DND-41 (cell line): ENCODE measurements around the gene FAM53A.

Experiments
- ATAC-seq: fragments of 200-7000 bp; cut with Tn5 transposase; 3 replicates; pipeline ENCODE4 v1.9.1; 2021; ENCODE audit warnings: low read depth; ENCODE audit not compliant: insufficient read depth
- DNase-seq: peaks from one replicate; pipeline ENCODE4 v3.0.0-alpha.2; 2020
- H2AFZ ChIP-seq: 2 replicates; pipeline ENCODE4 v1.6.0; 2012; ENCODE audit warnings: low read depth, low read length
- H3K27ac ChIP-seq: 2 replicates; pipeline ENCODE4 v1.5.1; 2012; ENCODE audit warnings: low read length, inconsistent platforms
- H3K27me3 ChIP-seq: fragments of 200-600 bp; sonication (generic); 2 replicates; pipeline ENCODE4 v1.6.0; 2012; ENCODE audit warnings: low read length, mild to moderate bottlenecking, inconsistent platforms; ENCODE audit not compliant: insufficient read depth, poor library complexity
- H3K36me3 ChIP-seq: 2 replicates; pipeline ENCODE4 v1.5.1; 2012; ENCODE audit warnings: low read length, inconsistent platforms; ENCODE audit not compliant: insufficient read depth
- H3K4me1 ChIP-seq: 2 replicates; pipeline ENCODE4 v1.5.1; 2012; ENCODE audit warnings: mild to moderate bottlenecking, low read length; ENCODE audit not compliant: insufficient read depth
- H3K4me2 ChIP-seq: 2 replicates; pipeline ENCODE4 v1.6.0; 2012; ENCODE audit warnings: mild to moderate bottlenecking, moderate library complexity, low read length, inconsistent platforms; ENCODE audit not compliant: insufficient read depth
- H3K4me3 ChIP-seq, 2 experiments: fragments of 200-600 bp in 1 of 2; shearing (Covaris generic) in 1 of 2; 2 replicates each; pipeline ENCODE4 v1.5.1; 2012 to 2016; ENCODE audit warnings: inconsistent platforms in 2 of 2, low read length in 2 of 2, mild to moderate bottlenecking in 2 of 2, low read depth in 1 of 2, moderate library complexity in 1 of 2
- H3K79me2 ChIP-seq: 2 replicates; pipeline ENCODE4 v1.6.0; 2012; ENCODE audit warnings: low read length, inconsistent platforms; ENCODE audit not compliant: insufficient read depth
- H3K9ac ChIP-seq: 2 replicates; pipeline ENCODE4 v1.6.0; 2012; ENCODE audit warnings: low read depth, mild to moderate bottlenecking, inconsistent platforms, low read length, moderate library complexity
- H3K9me3 ChIP-seq: 2 replicates; pipeline ENCODE4 v1.5.1; 2012; ENCODE audit warnings: low read length, moderate library complexity, mild to moderate bottlenecking, inconsistent platforms; ENCODE audit not compliant: insufficient read depth, severe bottlenecking
- H4K20me1 ChIP-seq: 2 replicates; pipeline ENCODE4 v1.6.0; 2012; ENCODE audit warnings: low read length; ENCODE audit not compliant: insufficient read depth
- EZH2 ChIP-seq: IDR thresholded peaks from 3 replicates; pipeline ENCODE4 v1.6.1; 2012; ENCODE audit warnings: borderline replicate concordance, low read depth, mild to moderate bottlenecking, moderate library complexity, low read length, inconsistent platforms; ENCODE audit not compliant: severe bottlenecking
- TF ChIP-seq, protein P1 (sequence below): IDR thresholded peaks from 2 replicates; pipeline ENCODE4 v1.5.1; 2012; ENCODE audit warnings: borderline replicate concordance, low read length, moderate library complexity, mild to moderate bottlenecking; ENCODE audit not compliant: poor library complexity, severe bottlenecking; ENCODE audit errors: extremely low read depth

The FAM53A gene

DNA sequence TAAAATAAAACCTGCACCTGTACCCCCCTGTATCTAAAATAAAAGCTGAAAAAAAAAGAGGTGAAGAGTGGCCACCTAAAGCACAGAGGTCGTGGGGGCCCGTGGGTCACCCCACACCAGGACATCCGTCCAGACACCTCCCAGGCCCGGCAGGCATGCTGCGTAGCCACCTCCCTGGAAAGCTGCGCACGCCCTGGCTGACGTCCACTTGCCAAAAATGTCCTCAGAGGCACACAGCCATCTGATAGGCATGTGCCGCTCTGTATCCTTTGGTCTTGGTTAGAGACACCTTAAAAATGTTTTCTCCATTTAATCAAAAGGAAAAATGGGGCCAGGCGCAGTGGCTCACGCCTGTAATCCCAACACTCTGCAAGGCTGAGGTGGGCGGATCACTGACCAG, 17.7 kb downstream of the FAM53A start:
- H3K9me3 ChIP-seq: no peaks in the 10 kb centered on the region
- DNase-seq: no peak
- H3K27ac ChIP-seq: no peak overlapping the region

DNA sequence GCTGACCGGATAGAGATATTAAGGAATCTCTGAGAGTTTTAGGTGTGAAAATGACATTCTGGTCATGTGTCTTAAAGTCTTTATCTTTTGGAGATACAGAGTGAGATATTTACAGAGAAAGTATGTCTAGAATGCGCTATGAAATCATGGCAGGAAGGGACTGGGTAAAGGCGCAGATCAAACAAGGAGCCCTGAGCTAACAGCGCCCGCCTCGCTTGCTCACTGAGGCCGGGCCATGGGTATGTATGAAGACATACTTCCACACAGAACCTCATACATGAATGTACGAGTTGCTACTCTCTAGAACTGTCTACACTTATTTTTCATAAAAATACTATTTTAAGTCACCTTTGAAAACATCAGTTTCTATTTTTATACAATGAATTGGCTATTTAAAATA, 20.0 kb downstream of the FAM53A start:
- H3K36me3 ChIP-seq: no peaks in the 10 kb centered on the region
- H3K79me2 ChIP-seq: no peaks in the 10 kb centered on the region
- H3K4me2 ChIP-seq: no peak overlapping the region
- H3K27me3 ChIP-seq: no peaks in the 10 kb centered on the region
- no peak for TF ChIP-seq EZH2
- TF ChIP-seq, protein P1, sequence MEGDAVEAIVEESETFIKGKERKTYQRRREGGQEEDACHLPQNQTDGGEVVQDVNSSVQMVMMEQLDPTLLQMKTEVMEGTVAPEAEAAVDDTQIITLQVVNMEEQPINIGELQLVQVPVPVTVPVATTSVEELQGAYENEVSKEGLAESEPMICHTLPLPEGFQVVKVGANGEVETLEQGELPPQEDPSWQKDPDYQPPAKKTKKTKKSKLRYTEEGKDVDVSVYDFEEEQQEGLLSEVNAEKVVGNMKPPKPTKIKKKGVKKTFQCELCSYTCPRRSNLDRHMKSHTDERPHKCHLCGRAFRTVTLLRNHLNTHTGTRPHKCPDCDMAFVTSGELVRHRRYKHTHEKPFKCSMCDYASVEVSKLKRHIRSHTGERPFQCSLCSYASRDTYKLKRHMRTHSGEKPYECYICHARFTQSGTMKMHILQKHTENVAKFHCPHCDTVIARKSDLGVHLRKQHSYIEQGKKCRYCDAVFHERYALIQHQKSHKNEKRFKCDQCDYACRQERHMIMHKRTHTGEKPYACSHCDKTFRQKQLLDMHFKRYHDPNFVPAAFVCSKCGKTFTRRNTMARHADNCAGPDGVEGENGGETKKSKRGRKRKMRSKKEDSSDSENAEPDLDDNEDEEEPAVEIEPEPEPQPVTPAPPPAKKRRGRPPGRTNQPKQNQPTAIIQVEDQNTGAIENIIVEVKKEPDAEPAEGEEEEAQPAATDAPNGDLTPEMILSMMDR: no peak
- H2AFZ ChIP-seq: no peak overlapping the region
- no peaks in the 10 kb centered on the region for H3K9me3 ChIP-seq
- H3K9ac ChIP-seq: no peak overlapping the region
- H3K27ac ChIP-seq: no peak overlapping the region
- H3K4me3 ChIP-seq: no peak overlapping the region
- H4K20me1 ChIP-seq: no peaks in the 10 kb centered on the region
- H3K4me1 ChIP-seq: no peaks in the 10 kb centered on the region
- ATAC-seq (no peak), DNase-seq (no peak)

More for the DNA sequence above, 17.7 kb downstream of the FAM53A start:
- no peaks in the 10 kb centered on the region for H3K36me3 ChIP-seq
- H4K20me1 ChIP-seq: no peaks in the 10 kb centered on the region
- no peak overlapping the region for H3K4me3 ChIP-seq
- ATAC-seq: no peak
- H2AFZ ChIP-seq: no peak overlapping the region
- no peaks in the 10 kb centered on the region for H3K4me1 ChIP-seq
- H3K9ac ChIP-seq: no peak overlapping the region
- H3K79me2 ChIP-seq: no peaks in the 10 kb centered on the region
- no peaks in the 10 kb centered on the region for H3K27me3 ChIP-seq
- TF ChIP-seq, protein P1: no peak
- no peak for TF ChIP-seq EZH2
- no peak overlapping the region for H3K4me2 ChIP-seq

DNA sequence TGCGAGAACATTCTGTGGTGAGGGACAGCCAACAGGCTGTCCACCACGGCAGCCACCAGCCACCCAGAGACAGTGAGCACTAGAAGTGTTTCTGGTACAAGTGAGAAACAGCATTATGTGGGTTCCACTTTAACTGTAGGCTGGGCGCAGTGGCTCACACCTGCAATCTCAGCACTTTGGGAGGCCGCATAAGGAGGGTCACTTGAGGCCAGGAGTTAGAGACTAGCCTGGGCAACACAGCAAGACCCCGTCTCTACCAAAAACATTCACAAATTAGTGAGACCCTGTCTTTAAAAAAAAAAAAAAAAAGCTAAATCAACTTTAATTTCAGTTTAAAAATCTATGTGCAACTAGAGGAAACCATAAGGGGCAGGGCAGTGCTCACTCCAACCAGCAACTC, 20.6 kb downstream of the FAM53A start:
- Histone ChIP-seq H3K4me2 (no peak overlapping the region), H4K20me1 (no peaks in the 10 kb centered on the region), H3K9me3 (no peaks in the 10 kb centered on the region), H3K79me2 (no peaks in the 10 kb centered on the region), H3K4me3 (no peak overlapping the region), H3K4me1 (no peaks in the 10 kb centered on the region), H3K27me3 (no peaks in the 10 kb centered on the region), H3K36me3 (no peaks in the 10 kb centered on the region), H3K9ac (no peak overlapping the region), H2AFZ (no peak overlapping the region), H3K27ac (no peak overlapping the region)
- no peak for TF ChIP-seq EZH2
- no peak for ATAC-seq
- DNase-seq: no peak

DNA sequence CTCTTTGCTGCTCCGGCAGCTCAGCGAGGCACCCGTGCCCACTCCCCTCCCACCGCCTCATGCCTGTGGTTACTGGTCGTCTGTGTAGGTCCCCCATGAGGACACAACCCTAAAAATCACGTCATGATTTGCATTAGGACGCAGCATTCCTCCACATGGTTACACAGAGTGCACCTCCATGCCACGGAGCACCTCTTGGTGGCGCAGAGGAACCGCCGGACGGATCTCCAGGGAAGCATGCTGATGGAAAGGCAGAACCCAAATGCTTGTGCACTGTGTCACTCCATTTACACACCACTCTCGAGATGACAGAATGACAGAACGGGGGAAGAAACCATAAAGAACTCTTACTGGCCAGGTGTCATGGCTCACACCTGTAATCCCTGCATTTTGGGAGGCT, 22.4 kb downstream of the FAM53A start:
- ATAC-seq (no peak), DNase-seq (no peak)
- Histone ChIP-seq H3K4me1 (no peaks in the 10 kb centered on the region), H3K4me3 (no peak overlapping the region), H3K4me2 (no peak overlapping the region), H3K27me3 (no peaks in the 10 kb centered on the region), H2AFZ (no peak overlapping the region), H3K79me2 (no peaks in the 10 kb centered on the region), H3K27ac (no peak overlapping the region), H4K20me1 (no peaks in the 10 kb centered on the region), H3K36me3 (no peaks in the 10 kb centered on the region), H3K9ac (no peak overlapping the region), H3K9me3 (no peaks in the 10 kb centered on the region)
- TF ChIP-seq, protein P1: no peak
- TF ChIP-seq EZH2: no peak
